Lung (tissue), 12 donors: ENCODE results near the gene EGFR. TPM values are rescaled to one million over a fixed set of nuclear protein-coding genes. Genes with fewer than 3 reads are reported as not detected.

Source experiments
- ATAC-seq: fragments of 200-7000 bp; cut with Tn5 transposase; one replicate; pipeline ENCODE4 v1.9.1; 2020; ENCODE audit warnings: moderate number of reproducible peaks; ENCODE audit not compliant: insufficient read depth, low FRiP score
- DNase-seq, 3 donors: peaks; one replicate each; pipeline ENCODE4 v3.0.0-alpha.2; 2013 to 2017
- H3K27ac ChIP-seq, 2 donors: one replicate each; pipeline ENCODE4 v1.5.1; 2013; ENCODE audit warnings: mild to moderate bottlenecking in 2 of 2, moderate library complexity in 2 of 2, control low read depth in 1 of 2, inconsistent platforms in 1 of 2, low read depth in 1 of 2, low read length in 1 of 2
- H3K27me3 ChIP-seq, 3 donors: one replicate each; pipeline ENCODE4 v1.5.1; 2013; ENCODE audit warnings: low read length in 2 of 3; ENCODE audit not compliant: control insufficient read depth in 3 of 3, insufficient read depth in 3 of 3
- H3K36me3 ChIP-seq, 4 donors: one replicate each; pipeline ENCODE4 v1.5.1; 2013; ENCODE audit warnings: low read length in 4 of 4, mild to moderate bottlenecking in 1 of 4, moderate library complexity in 1 of 4; ENCODE audit not compliant: control insufficient read depth in 4 of 4, insufficient read depth in 4 of 4
- H3K4me1 ChIP-seq, 5 donors: one replicate each; pipeline ENCODE4 v1.5.1; 2013; ENCODE audit warnings: low read length in 5 of 5, mild to moderate bottlenecking in 2 of 5, moderate library complexity in 1 of 5; ENCODE audit not compliant: control insufficient read depth in 5 of 5, insufficient read depth in 5 of 5
- H3K4me3 ChIP-seq: one replicate; pipeline ENCODE4 v1.5.1; 2013; ENCODE audit warnings: mild to moderate bottlenecking, control low read depth, moderate library complexity
- H3K9ac ChIP-seq, 2 donors: one replicate each; pipeline ENCODE4 v1.5.1; 2013; ENCODE audit warnings: low read length in 2 of 2, control low read depth in 1 of 2; ENCODE audit not compliant: insufficient read depth in 1 of 2
- H3K9me3 ChIP-seq, 4 donors: one replicate each; pipeline ENCODE4 v1.5.1; 2013; ENCODE audit warnings: low read length in 3 of 4, mild to moderate bottlenecking in 1 of 4, moderate library complexity in 1 of 4; ENCODE audit not compliant: control insufficient read depth in 4 of 4, insufficient read depth in 3 of 4
- WGBS, 2 donors: extraction: QIAGEN DNeasy Blood & Tissue Kit; methylation state at CpG; one replicate each; pipeline ENCODE4 v1.1.7; 2013; 5-methylcytosine and 5-hydroxymethylcytosine counted together
- polyA plus RNA-seq, 2 donors: library from polyadenylated mRNA; stranded (reverse); fragments of 200-250 nt; gene quantifications; one replicate each; pipeline ENCODE4 v1.2.1, GENCODE V29; 2013
- total RNA-seq, 2 donors: library from RNA; depleted of rRNA in 1 of 2; stranded (reverse); fragments of >200 nt in 1 of 2; gene quantifications; one replicate each; pipeline ENCODE4 v1.2.1, GENCODE V29; 2014 to 2021
- TF ChIP-seq, protein P1 (sequence below): IDR thresholded peaks from 2 replicates; pipeline ENCODE4 v1.5.1; 2012; ENCODE audit warnings: mild to moderate bottlenecking; ENCODE audit errors: control extremely low read depth, extremely low read depth
- donor health status: control.
- donor health status: control.
- donor health status: Bipolar disorder and iron deficiency.
- donor health status: healthy.
- donor health status: DM: yes; HTN: yes; CAD: no.

Gene EGFR
- total and polyA plus RNA-seq, 4 donors = 11.6 to 78.7 (median 37.1) TPM

DNA sequence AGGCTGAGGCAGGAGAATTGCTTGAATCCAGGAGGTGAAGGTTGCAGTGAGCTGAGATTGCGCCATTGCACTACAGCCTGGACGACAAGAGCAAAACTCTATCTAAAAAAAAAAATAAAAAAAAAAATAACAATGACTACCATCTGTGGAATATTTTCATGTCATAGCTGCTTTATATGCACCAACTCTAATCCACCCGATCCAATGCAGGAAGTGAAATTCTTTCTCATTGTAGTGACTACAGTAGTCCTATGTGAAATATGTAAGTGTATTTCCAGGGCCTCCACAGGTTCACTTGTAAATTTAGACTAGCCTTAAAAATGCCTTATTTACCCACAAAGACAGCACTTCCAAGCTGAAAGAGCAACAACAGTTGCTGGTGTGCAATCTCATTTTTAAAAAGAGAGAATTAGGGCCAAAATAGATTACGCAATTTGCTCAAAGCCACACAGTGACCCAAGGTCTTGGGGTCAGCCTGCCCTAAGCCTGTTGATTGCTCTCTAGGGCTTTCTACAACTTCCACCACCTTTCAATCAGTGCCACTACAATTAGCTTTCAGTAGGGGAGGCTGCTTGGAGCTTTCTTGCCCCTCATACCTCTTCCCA lies 25.8 kb upstream of the EGFR start:
- Histone ChIP-seq H3K27me3 (no peaks in the 10 kb centered on the region), H3K36me3 (no peaks in the 10 kb centered on the region), H3K4me3 (no peak overlapping the region), H3K9ac (no peak overlapping the region), H3K9me3 (peaks cover 0 to 2% (median 0%) of the 10 kb centered on the region in 4 donors), H3K4me1 (no peaks in the 10 kb centered on the region), H3K27ac (no peak overlapping the region)
- DNase-seq (peak in 1 of 3 donors; percentile 23), ATAC-seq (no peak)
- 85 to 90% methylated on average over 4 of the region's 4 CpGs for WGBS, 2 donors
- TF ChIP-seq, protein P1, sequence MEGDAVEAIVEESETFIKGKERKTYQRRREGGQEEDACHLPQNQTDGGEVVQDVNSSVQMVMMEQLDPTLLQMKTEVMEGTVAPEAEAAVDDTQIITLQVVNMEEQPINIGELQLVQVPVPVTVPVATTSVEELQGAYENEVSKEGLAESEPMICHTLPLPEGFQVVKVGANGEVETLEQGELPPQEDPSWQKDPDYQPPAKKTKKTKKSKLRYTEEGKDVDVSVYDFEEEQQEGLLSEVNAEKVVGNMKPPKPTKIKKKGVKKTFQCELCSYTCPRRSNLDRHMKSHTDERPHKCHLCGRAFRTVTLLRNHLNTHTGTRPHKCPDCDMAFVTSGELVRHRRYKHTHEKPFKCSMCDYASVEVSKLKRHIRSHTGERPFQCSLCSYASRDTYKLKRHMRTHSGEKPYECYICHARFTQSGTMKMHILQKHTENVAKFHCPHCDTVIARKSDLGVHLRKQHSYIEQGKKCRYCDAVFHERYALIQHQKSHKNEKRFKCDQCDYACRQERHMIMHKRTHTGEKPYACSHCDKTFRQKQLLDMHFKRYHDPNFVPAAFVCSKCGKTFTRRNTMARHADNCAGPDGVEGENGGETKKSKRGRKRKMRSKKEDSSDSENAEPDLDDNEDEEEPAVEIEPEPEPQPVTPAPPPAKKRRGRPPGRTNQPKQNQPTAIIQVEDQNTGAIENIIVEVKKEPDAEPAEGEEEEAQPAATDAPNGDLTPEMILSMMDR = no peak

DNA sequence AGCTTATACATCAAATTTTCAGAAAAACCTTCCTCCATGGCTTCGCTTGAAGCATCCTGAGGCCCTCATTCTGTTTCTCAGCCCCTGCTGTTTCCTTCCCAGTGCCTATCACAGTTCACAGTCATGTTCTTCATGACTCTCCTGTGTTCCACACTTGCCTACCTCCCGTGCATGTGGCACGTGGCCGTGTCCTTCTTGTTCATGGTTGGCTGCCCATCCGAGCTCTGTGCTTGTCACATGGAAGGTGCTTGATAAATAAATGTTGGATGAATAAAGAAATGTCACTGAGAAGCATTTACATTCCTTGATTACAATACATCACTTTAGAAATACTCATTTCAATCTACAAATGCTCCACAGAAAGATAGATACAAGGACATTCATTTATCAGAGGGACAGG lies 23.7 kb upstream of the EGFR start:
- DNase-seq (no peak), ATAC-seq (no peak)
- no peak overlapping the region for H3K9ac ChIP-seq
- H3K27me3 ChIP-seq = no peaks in the 10 kb centered on the region
- H3K4me3 ChIP-seq = no peak overlapping the region
- no peaks in the 10 kb centered on the region for H3K4me1 ChIP-seq
- H3K27ac ChIP-seq = no peak overlapping the region
- no peaks in the 10 kb centered on the region for H3K36me3 ChIP-seq
- WGBS, 2 donors = 94 to 95% methylated on average over 5 of the region's 5 CpGs
- H3K9me3 ChIP-seq = peaks cover 0 to 2% (median 0%) of the 10 kb centered on the region in 4 donors
- TF ChIP-seq, protein P1 = no peak

DNA sequence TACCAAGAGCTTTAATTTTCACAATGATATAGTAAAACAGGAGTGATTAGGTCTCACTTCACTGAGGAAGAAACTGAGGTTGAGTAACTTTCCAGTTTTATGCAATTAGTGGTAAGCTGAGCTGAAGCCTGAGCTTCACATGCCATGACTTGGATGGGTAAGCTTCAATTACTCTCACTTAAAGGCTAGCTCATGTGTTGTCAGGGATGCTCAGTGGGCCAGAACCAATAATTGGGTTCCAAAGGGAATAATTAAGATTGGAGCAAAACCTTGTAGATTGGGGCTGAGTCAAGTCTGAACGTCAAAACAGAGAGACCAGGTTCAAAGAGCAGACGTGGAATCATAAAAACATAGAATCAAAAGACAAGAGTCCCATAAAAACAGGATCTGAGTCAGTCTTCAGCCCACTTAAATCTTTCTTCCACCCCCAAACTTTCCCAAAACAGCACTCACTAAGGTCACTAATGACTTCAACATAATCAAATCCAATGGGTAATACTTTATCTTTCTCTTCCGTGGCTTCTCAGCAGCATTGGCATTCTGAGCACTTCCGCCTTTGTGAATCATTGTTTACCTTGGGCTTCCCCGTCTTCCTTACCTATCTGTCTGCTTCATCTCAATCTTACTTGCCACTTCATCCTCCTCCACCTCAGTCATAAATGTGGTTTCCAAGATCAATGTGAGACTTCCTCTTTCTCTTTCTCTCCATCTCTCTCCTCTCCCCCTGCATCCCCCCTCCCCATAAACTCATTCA lies 23.0 kb upstream of the EGFR start:
- TF ChIP-seq, protein P1 = no peak
- WGBS, 2 donors = 49 to 54% methylated on average over 5 of the region's 5 CpGs
- no peak for ATAC-seq
- no peak for DNase-seq
- Histone ChIP-seq H3K4me3 (no peak overlapping the region), H3K36me3 (no peaks in the 10 kb centered on the region), H3K27ac (no peak overlapping the region), H3K27me3 (no peaks in the 10 kb centered on the region), H3K9ac (no peak overlapping the region), H3K9me3 (peaks cover 0 to 2% (median 0%) of the 10 kb centered on the region in 4 donors), H3K4me1 (no peaks in the 10 kb centered on the region)
